H1 (cell line): ENCODE data around the gene OR5L1. TPM values are rescaled to one million over a fixed set of nuclear protein-coding genes. Genes with fewer than 3 reads are reported as not detected.

Source experiments
- CTCF ChIA-PET: fragments of 300-600 bp; sonication (Branson Sonifier 250); formaldehyde crosslinking; loops from one replicate; lab custom pipeline; 2021; ENCODE audit not compliant: partially characterized antibody; lab: Charles Lee
- POLR2A ChIA-PET: fragments of 300-600 bp; sonication (Branson Sonifier 250); formaldehyde crosslinking; loops from one replicate; lab custom pipeline; 2021; ENCODE audit warnings: inconsistent platforms; ENCODE audit not compliant: partially characterized antibody; lab: Charles Lee
- DNase-seq, 2 experiments: peaks; one replicate each; pipeline versions ENCODE4 v3.0.0 to v3.0.0-alpha.2; 2010 to 2022; ENCODE audit warnings: low spot score in 2 of 2, low read depth in 1 of 2, mixed read lengths in 1 of 2
- FAIRE-seq: peaks from 2 replicates; lab custom pipeline; 2011; peaks lifted over from hg19 to GRCh38; lab: Jason Lieb, UNC
- H2AFZ ChIP-seq: 2 replicates; pipeline ENCODE4 v1.8.1; 2012; ENCODE audit warnings: low read length, inconsistent platforms
- H2AK5ac ChIP-seq: 2 replicates; pipeline ENCODE4 v1.6.1; 2013; ENCODE audit warnings: low read depth, low read length
- H2BK120ac ChIP-seq: replicated peaks from 2 replicates; pipeline ENCODE3; 2013; ENCODE audit warnings: low read depth, low read length, inconsistent platforms
- H2BK12ac ChIP-seq: 2 replicates; pipeline ENCODE4 v1.6.1; 2013; ENCODE audit warnings: low read depth, low read length
- H2BK15ac ChIP-seq: 2 replicates; pipeline ENCODE4 v1.6.1; 2013; ENCODE audit warnings: low read length
- H2BK20ac ChIP-seq: 2 replicates; pipeline ENCODE4 v1.6.1; 2013; ENCODE audit warnings: low read length
- H2BK5ac ChIP-seq: 2 replicates; pipeline ENCODE4 v1.6.1; 2013; ENCODE audit warnings: low read depth, low read length
- H3K14ac ChIP-seq: 2 replicates; pipeline ENCODE4 v1.6.1; 2013; ENCODE audit warnings: inconsistent platforms; ENCODE audit not compliant: insufficient read length
- H3K18ac ChIP-seq: 2 replicates; pipeline ENCODE4 v1.6.1; 2013; ENCODE audit warnings: low read length; ENCODE audit errors: extremely low read depth
- H3K23ac ChIP-seq: 2 replicates; pipeline ENCODE4 v1.6.1; 2013; ENCODE audit warnings: inconsistent platforms; ENCODE audit not compliant: insufficient read length
- H3K23me2 ChIP-seq: 2 replicates; pipeline ENCODE4 v1.6.1; 2013; ENCODE audit warnings: low read depth, low read length
- H3K27ac ChIP-seq: 2 replicates; pipeline ENCODE4 v1.6.1; 2011; ENCODE audit warnings: low read depth, low read length, inconsistent platforms
- H3K27me3 ChIP-seq, 4 experiments: replicated peaks in 1 of 4; 1 replicate in 1 of 4; 2 replicates in 3 of 4; pipeline versions ENCODE4 v1.6.1 to v1.8.1; 2011 to 2013; ENCODE audit warnings: low read length in 3 of 4, mild to moderate bottlenecking in 3 of 4, inconsistent platforms in 2 of 4, mixed read lengths in 2 of 4, moderate library complexity in 1 of 4; ENCODE audit not compliant: control insufficient read depth in 3 of 4, insufficient read depth in 3 of 4; ENCODE audit errors: extremely low read depth in 1 of 4
- H3K36me3 ChIP-seq, 4 experiments: 2 replicates each; pipeline versions ENCODE4 v1.6.1 to v1.8.1; 2011 to 2013; ENCODE audit warnings: mild to moderate bottlenecking in 4 of 4, low read length in 3 of 4, moderate library complexity in 2 of 4, control low read depth in 1 of 4, inconsistent platforms in 1 of 4; ENCODE audit not compliant: insufficient read depth in 4 of 4, control insufficient read depth in 2 of 4
- H3K4ac ChIP-seq: replicated peaks from 2 replicates; pipeline ENCODE3; 2013; ENCODE audit warnings: low read length, low read depth, mixed read lengths, inconsistent platforms; ENCODE audit not compliant: insufficient read length
- H3K4me1 ChIP-seq, 4 experiments: replicated peaks in 1 of 4; 1 replicate in 1 of 4; 2 replicates in 3 of 4; pipeline versions ENCODE4 v1.6.1 to v1.8.1; 2011 to 2013; ENCODE audit warnings: low read length in 3 of 4, inconsistent platforms in 2 of 4, mixed read lengths in 1 of 4; ENCODE audit not compliant: insufficient read depth in 4 of 4, control insufficient read depth in 3 of 4
- H3K4me2 ChIP-seq, 2 experiments: 2 replicates each; pipeline versions ENCODE4 v1.6.1 to v1.8.1; 2011 to 2013; ENCODE audit warnings: low read depth in 2 of 2, low read length in 2 of 2, control low read depth in 1 of 2, inconsistent platforms in 1 of 2, mild to moderate bottlenecking in 1 of 2; ENCODE audit not compliant: insufficient read depth in 1 of 2
- H3K4me3 ChIP-seq, 4 experiments: fragments of 200-600, 300-600 bp in 1 of 4; sonication (generic), shearing (Covaris generic), sonication (Bioruptor Twin) in 1 of 4; 2 replicates each; pipeline versions ENCODE4 v1.5.1 to v1.8.1; 2011 to 2016; ENCODE audit warnings: low read length in 4 of 4, low read depth in 3 of 4, control low read depth in 2 of 4, inconsistent platforms in 2 of 4, mild to moderate bottlenecking in 2 of 4, mixed read lengths in 1 of 4, moderate library complexity in 1 of 4; ENCODE audit not compliant: insufficient read depth in 2 of 4; ENCODE audit errors: extremely low read depth in 1 of 4
- H3K56ac ChIP-seq: replicated peaks from 2 replicates; pipeline ENCODE3; 2013; ENCODE audit warnings: low read depth, mild to moderate bottlenecking, mixed read lengths, low read length, inconsistent platforms; ENCODE audit not compliant: insufficient read length
- H3K79me1 ChIP-seq: 2 replicates; pipeline ENCODE4 v1.6.1; 2013; ENCODE audit warnings: low read depth, low read length, control low read depth
- H3K79me2 ChIP-seq, 2 experiments: 2 replicates each; pipeline versions ENCODE4 v1.6.1 to v1.8.1; 2012 to 2013; ENCODE audit warnings: low read length in 2 of 2, mild to moderate bottlenecking in 2 of 2, inconsistent platforms in 1 of 2; ENCODE audit not compliant: insufficient read depth in 2 of 2, control insufficient read depth in 1 of 2
- H3K9ac ChIP-seq, 4 experiments: replicated peaks in 1 of 4; 1 replicate in 1 of 4; 2 replicates in 3 of 4; pipeline versions ENCODE4 v1.6.1 to v1.8.1; 2011 to 2013; ENCODE audit warnings: low read depth in 3 of 4, low read length in 3 of 4, control low read depth in 2 of 4, mild to moderate bottlenecking in 2 of 4, moderate library complexity in 2 of 4, inconsistent platforms in 1 of 4; ENCODE audit errors: extremely low read depth in 1 of 4
- H3K9me3 ChIP-seq, 2 experiments: 2 replicates each; pipeline versions ENCODE4 v1.6.1 to v1.8.1; 2012 to 2013; ENCODE audit warnings: mild to moderate bottlenecking in 2 of 2, moderate library complexity in 2 of 2, control low read depth in 1 of 2, inconsistent platforms in 1 of 2, low read depth in 1 of 2, low read length in 1 of 2, mixed read lengths in 1 of 2; ENCODE audit not compliant: insufficient read depth in 2 of 2
- H4K20me1 ChIP-seq, 2 experiments: replicated peaks in 1 of 2; 2 replicates each; pipeline versions ENCODE3 to v1.8.1; 2011 to 2013; ENCODE audit warnings: inconsistent platforms in 2 of 2, low read length in 2 of 2, mild to moderate bottlenecking in 1 of 2; ENCODE audit not compliant: insufficient read depth in 2 of 2, control insufficient read depth in 1 of 2
- H4K5ac ChIP-seq: 2 replicates; pipeline ENCODE4 v1.6.1; 2013; ENCODE audit warnings: low read length, low read depth, mixed read lengths, inconsistent platforms; ENCODE audit not compliant: insufficient read length
- H4K8ac ChIP-seq: 2 replicates; pipeline ENCODE4 v1.8.0; 2013; ENCODE audit warnings: mild to moderate bottlenecking, moderate library complexity, low read length, inconsistent platforms; ENCODE audit not compliant: insufficient read depth; ENCODE audit errors: extremely low read depth
- H4K91ac ChIP-seq: replicated peaks from 2 replicates; pipeline ENCODE3; 2013; ENCODE audit warnings: low read length, mixed read lengths, inconsistent platforms; ENCODE audit not compliant: insufficient read length
- HDAC6 ChIP-seq: IDR thresholded peaks from one replicate; pipeline ENCODE4 v1.7.1; 2012; ENCODE audit warnings: low read depth, mild to moderate bottlenecking, inconsistent platforms, low read length, moderate library complexity
- JUN ChIP-seq: IDR thresholded peaks from 2 replicates; pipeline ENCODE4 v1.6.1; 2011; ENCODE audit warnings: low read depth, mild to moderate bottlenecking, improper control_type of control experiment, low read length
- RXRA ChIP-seq: IDR thresholded peaks from 2 replicates; pipeline ENCODE4 v1.6.1; 2011; ENCODE audit warnings: low read depth, mild to moderate bottlenecking, low read length, moderate library complexity; ENCODE audit not compliant: insufficient read depth
- TAF7 ChIP-seq: optimal IDR thresholded peaks from 2 replicates; pipeline ENCODE3; 2011; ENCODE audit warnings: low read depth, mild to moderate bottlenecking, inconsistent platforms, low read length, moderate library complexity, borderline replicate concordance
- TBP ChIP-seq: IDR thresholded peaks from 2 replicates; pipeline ENCODE4 v1.6.1; 2011; ENCODE audit warnings: low read depth, low read length, improper control_type of control experiment
- polyA plus RNA-seq, 7 experiments: library from polyadenylated mRNA; depleted of rRNA in 3 of 7; stranded (reverse) in 5 of 7; unstranded in 2 of 7; fragments of >200 nt in 5 of 7; fragments of 200-250 nt in 2 of 7; gene quantifications; 1 replicate in 5 of 7; 2 replicates in 1 of 7; 4 replicates in 1 of 7; pipeline versions ENCODE4 v1.2.1 to v1.2.3, GENCODE V29; 2011 to 2013; ENCODE audit warnings: missing spikeins in 2 of 7, mixed read lengths in 2 of 7
- total RNA-seq: library from RNA; stranded (reverse); fragmentation: NEBNext Ultra II Directional; extraction: Animal tissue kit (Norgen Biotek cat#: 25700); gene quantifications from 2 replicates; pipeline ENCODE4 v1.2.1, GENCODE V29; 2021

The OR5L1 gene
- total and polyA plus RNA-seq, 2 of the 8 experiments (the other 6 are each of a cell fraction or from before 2014, with no cell fraction given), result not detected

GRCh38 chr11:55826919-55827318 is 15.8 kb downstream of the OR5L1 start, which contains the start of gene OR5L2:
Gene OR5L2, plus strand, starts transcription at chr11:55827219. Its CDS starts 0 bp downstream, at chr11:55827219.
- ChIA-PET CTCF (no interaction called here), POLR2A (no interaction called here)
- H3K14ac ChIP-seq, result no peak within 1 kb of the TSS
- no peaks in the 10 kb centered on the region for H3K27me3 ChIP-seq
- FAIRE-seq, result no peak
- no peak within 1 kb of the TSS for H2BK12ac ChIP-seq
- TF ChIP-seq HDAC6, result no peak
- no peak for TF ChIP-seq JUN
- no peak for TF ChIP-seq RXRA
- no peak for TF ChIP-seq TBP
- TF ChIP-seq TAF7, result no peak
- no peak within 1 kb of the TSS for H3K23ac ChIP-seq
- H3K4ac ChIP-seq, result no peak within 1 kb of the TSS
- H2BK5ac ChIP-seq, result no peak within 1 kb of the TSS
- DNase-seq, result no peak
- no peak within 1 kb of the TSS for H4K8ac ChIP-seq
- no peak within 1 kb of the TSS for H2BK20ac ChIP-seq
- peaks cover 54% of the 10 kb centered on the region in 2 experiments for H3K9me3 ChIP-seq
- no peak within 1 kb of the TSS for H2AK5ac ChIP-seq
- H3K79me1 ChIP-seq, result no peaks in the 10 kb centered on the region
- H3K27ac ChIP-seq, result no peak within 1 kb of the TSS
- H3K23me2 ChIP-seq, result no peaks in the 10 kb centered on the region; the same call in 1 of the 2 replicates
- H3K56ac ChIP-seq, result no peak within 1 kb of the TSS
- H4K20me1 ChIP-seq, result no peaks in the 10 kb centered on the region
- no peak within 1 kb of the TSS for H2AFZ ChIP-seq
- H3K36me3 ChIP-seq, result no peaks in the 10 kb centered on the region
- no peak within 1 kb of the TSS for H3K4me3 ChIP-seq
- no peak within 1 kb of the TSS for H4K5ac ChIP-seq
- H3K4me1 ChIP-seq, result no peaks in the 10 kb centered on the region
- no peak within 1 kb of the TSS for H4K91ac ChIP-seq
- no peak within 1 kb of the TSS for H3K18ac ChIP-seq
- H3K79me2 ChIP-seq, result no peaks in the 10 kb centered on the region
- H2BK120ac ChIP-seq, result no peak within 1 kb of the TSS
- H3K4me2 ChIP-seq, result no peak within 1 kb of the TSS
- H3K9ac ChIP-seq, result no peak within 1 kb of the TSS
- no peak within 1 kb of the TSS for H2BK15ac ChIP-seq
